Measurements from ENCODE around the gene RTCA.
"Not testable (repeated sequence)": the region's sequence is repeated elsewhere in the genome, so short reads cannot be mapped to it uniquely, and the experiment has no call there.

The RTCA gene

DNA sequence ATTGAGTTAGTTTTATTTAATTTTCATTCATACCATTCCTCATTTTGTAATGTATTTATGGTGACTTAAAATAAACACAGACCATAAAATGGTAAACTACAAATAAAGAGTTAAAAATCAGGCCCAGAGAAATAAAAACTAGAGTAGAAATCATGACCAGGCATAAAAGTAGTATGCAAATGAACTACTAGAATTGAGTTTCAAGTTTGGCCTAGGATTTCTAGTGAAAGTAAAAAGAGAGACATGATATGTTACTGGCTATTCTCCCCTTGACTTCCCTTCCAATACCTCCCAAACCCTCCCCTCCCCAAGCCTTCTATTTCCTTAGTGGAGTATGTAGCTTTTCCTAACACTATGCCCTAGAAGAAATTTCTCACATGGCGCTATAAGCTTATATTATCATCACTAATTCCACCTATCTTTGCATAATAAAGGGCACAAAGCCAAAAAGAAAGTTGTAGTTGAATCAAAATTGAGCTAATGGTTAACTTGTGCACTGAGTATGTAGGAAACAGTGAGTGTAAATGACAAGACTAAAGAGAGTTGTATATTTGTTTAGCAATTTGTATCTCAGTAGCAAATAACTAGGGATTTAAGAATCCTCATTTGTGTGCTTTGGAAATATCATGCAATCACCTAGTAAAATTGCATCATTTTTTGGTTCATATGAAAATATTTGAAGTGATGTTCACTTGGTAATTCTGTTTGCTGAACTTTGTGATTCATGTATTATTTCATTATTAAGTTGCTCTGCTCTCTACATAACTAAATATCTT is 56.6 kb downstream of the RTCA start:
- ChIA-PET CTCF (interaction anchor here (0.5 to 1.4 kb wide), 2 partner anchors 32 to 41 kb away, joined by 3 read pairs; no protein-coding TSS in a partner anchor), POLR2A (no interaction called here)
- peaks cover 0 to 16% (median 7%) of the 10 kb centered on the region in 5 experiments for H3K9me3 ChIP-seq (ENCODE audit: control extremely low read depth in 1 of 5, control insufficient read depth in 4 of 5, insufficient read depth in 2 of 5, low read depth in 1 of 5, low read length in 4 of 5)
- no CpG with 5 or more reads among the region's 1 CpG for WGBS (ENCODE audit: insufficient coverage)
- no peaks in the 10 kb centered on the region for H3K27me3 ChIP-seq (replicated peaks in 2 of 5; ENCODE audit: control insufficient read depth in 4 of 5, insufficient read depth in 5 of 5, low read length in 4 of 5)
- H3K4me3 ChIP-seq (ENCODE audit: control insufficient read depth in 1 of 7, extremely low read depth in 1 of 7, insufficient read depth in 4 of 7, low read depth in 2 of 7, low read length in 6 of 7): no peak overlapping the region
- no peak for DNase-seq
- no peaks in the 10 kb centered on the region for H3K36me3 ChIP-seq (ENCODE audit: control insufficient read depth in 4 of 4, insufficient read depth in 4 of 4, low read length in 3 of 4)
- no peak overlapping the region for H3K27ac ChIP-seq (ENCODE audit: insufficient read depth in 1 of 2, low read depth in 1 of 2, low read length in 2 of 2, poor library complexity in 1 of 2, severe bottlenecking in 2 of 2)
- H3K4me1 ChIP-seq (ENCODE audit: control extremely low read depth in 1 of 4, control insufficient read depth in 4 of 4, insufficient read depth in 4 of 4, low read length in 3 of 4): no peaks in the 10 kb centered on the region

DNA sequence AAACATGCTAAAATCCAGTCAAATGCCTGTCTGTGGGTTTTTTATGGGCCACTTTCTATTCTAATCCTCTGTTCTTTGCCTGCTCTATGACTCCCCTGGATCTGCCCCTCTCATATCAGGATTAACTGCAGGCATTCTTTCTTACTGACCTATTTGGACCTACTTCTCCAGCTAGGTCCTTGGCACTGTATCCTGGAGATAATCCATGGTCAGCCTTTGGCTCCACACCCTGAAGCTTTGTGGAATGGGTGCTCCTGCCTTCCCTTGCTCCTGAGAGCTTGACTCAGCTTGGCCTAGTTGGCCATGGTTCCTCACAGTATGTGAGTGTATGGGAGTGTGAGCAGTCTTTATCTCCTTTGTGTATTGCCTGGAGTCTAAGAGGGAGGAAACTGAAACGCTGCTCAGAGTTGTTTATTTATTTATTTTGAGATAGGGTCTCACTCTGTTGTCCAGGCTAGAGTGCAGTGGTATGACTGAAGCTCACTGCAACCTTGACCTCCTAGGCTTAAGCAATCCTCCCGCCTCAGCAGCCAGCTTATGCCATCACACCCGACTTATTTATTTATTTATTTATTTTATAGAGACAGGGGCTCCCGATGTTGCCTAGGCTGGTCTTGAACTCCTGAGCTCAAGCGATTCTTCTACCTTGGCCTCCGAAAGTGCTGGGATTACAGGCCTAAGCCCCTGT is 57.5 kb downstream of the RTCA start:
- ChIA-PET CTCF (interaction anchor here (0.5 to 1.0 kb wide), 2 partner anchors 14 to 40 kb away, joined by 3 to 4 read pairs; no protein-coding TSS in a partner anchor), POLR2A (no interaction called here)
- peaks cover 0 to 16% (median 7%) of the 10 kb centered on the region in 5 experiments for H3K9me3 ChIP-seq (ENCODE audit: control extremely low read depth in 1 of 5, control insufficient read depth in 4 of 5, insufficient read depth in 2 of 5, low read depth in 1 of 5, low read length in 4 of 5)
- H3K36me3 ChIP-seq (ENCODE audit: control insufficient read depth in 4 of 4, insufficient read depth in 4 of 4, low read length in 3 of 4): no peaks in the 10 kb centered on the region
- 100% methylated on average over 3 of the region's 6 CpGs for WGBS (ENCODE audit: insufficient coverage)
- DNase-seq: no peak
- H3K4me3 ChIP-seq (ENCODE audit: control insufficient read depth in 1 of 7, extremely low read depth in 1 of 7, insufficient read depth in 4 of 7, low read depth in 2 of 7, low read length in 6 of 7): no peak overlapping the region
- no peak overlapping the region for H3K27ac ChIP-seq (ENCODE audit: insufficient read depth in 1 of 2, low read depth in 1 of 2, low read length in 2 of 2, poor library complexity in 1 of 2, severe bottlenecking in 2 of 2)
- H3K4me1 ChIP-seq (ENCODE audit: control extremely low read depth in 1 of 4, control insufficient read depth in 4 of 4, insufficient read depth in 4 of 4, low read length in 3 of 4): no peaks in the 10 kb centered on the region
- no peaks in the 10 kb centered on the region for H3K27me3 ChIP-seq (replicated peaks in 2 of 5; ENCODE audit: control insufficient read depth in 4 of 5, insufficient read depth in 5 of 5, low read length in 4 of 5)

- Histone ChIP-seq H3K9me3 (ENCODE audit: control extremely low read depth in 1 of 5, control insufficient read depth in 4 of 5, insufficient read depth in 2 of 5, low read depth in 1 of 5, low read length in 4 of 5) (no peaks in the 10 kb centered on the region), H3K27ac (ENCODE audit: insufficient read depth in 1 of 2, low read depth in 1 of 2, low read length in 2 of 2, poor library complexity in 1 of 2, severe bottlenecking in 2 of 2) (no peak overlapping the region), H3K4me1 (ENCODE audit: control extremely low read depth in 1 of 4, control insufficient read depth in 4 of 4, insufficient read depth in 4 of 4, low read length in 3 of 4) (no peaks in the 10 kb centered on the region), H3K4me3 (ENCODE audit: control insufficient read depth in 1 of 7, extremely low read depth in 1 of 7, insufficient read depth in 4 of 7, low read depth in 2 of 7, low read length in 6 of 7) (no peak overlapping the region), H3K27me3 (replicated peaks in 2 of 5; ENCODE audit: control insufficient read depth in 4 of 5, insufficient read depth in 5 of 5, low read length in 4 of 5) (no peaks in the 10 kb centered on the region), H3K36me3 (ENCODE audit: control insufficient read depth in 4 of 4, insufficient read depth in 4 of 4, low read length in 3 of 4) (no peaks in the 10 kb centered on the region)
- ChIA-PET CTCF (interaction anchor here (0.6 kb wide), 1 partner anchor 26 kb away, joined by 3 read pairs; no protein-coding TSS in a partner anchor), POLR2A (no interaction called here)
- WGBS (ENCODE audit: insufficient coverage): 100% methylated on average over 2 of the region's 7 CpGs
- no peak for DNase-seq
Measured at GRCh38 chr1:100325415-100326324, 59.7 kb downstream of the RTCA start.

DNA sequence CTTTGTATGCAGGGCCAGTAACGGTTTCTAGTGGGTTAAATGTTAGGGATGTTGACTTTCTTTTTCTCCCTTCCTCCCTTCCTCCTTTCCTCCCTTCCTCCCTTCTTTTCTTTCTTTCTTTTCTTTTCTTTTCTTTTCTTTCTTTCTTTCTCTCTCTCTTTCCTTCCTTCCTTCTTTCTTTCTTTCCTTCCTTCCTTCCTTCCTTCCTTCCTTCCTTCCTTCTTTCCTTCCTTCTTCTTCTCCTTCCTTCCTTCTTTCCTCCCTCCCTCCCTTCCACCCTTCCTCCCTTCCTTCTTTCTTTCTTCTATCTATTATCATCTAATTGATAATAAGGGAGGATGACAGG is 60.3 kb downstream of the RTCA start:
- H3K27me3 ChIP-seq (replicated peaks in 2 of 5; ENCODE audit: control insufficient read depth in 4 of 5, insufficient read depth in 5 of 5, low read length in 4 of 5); H3K9me3 ChIP-seq (ENCODE audit: control extremely low read depth in 1 of 5, control insufficient read depth in 4 of 5, insufficient read depth in 2 of 5, low read depth in 1 of 5, low read length in 4 of 5); H3K4me3 ChIP-seq (ENCODE audit: control insufficient read depth in 1 of 7, extremely low read depth in 1 of 7, insufficient read depth in 4 of 7, low read depth in 2 of 7, low read length in 6 of 7); DNase-seq; H3K27ac ChIP-seq (ENCODE audit: insufficient read depth in 1 of 2, low read depth in 1 of 2, low read length in 2 of 2, poor library complexity in 1 of 2, severe bottlenecking in 2 of 2); POLR2A ChIA-PET; H3K36me3 ChIP-seq (ENCODE audit: control insufficient read depth in 4 of 4, insufficient read depth in 4 of 4, low read length in 3 of 4); H3K4me1 ChIP-seq (ENCODE audit: control extremely low read depth in 1 of 4, control insufficient read depth in 4 of 4, insufficient read depth in 4 of 4, low read length in 3 of 4): not testable (repeated sequence)
- CTCF ChIA-PET: interaction anchor here (0.6 to 1.1 kb wide), 2 partner anchors 17 to 25 kb away, joined by 3 to 4 read pairs; no protein-coding TSS in a partner anchor
- no CpG with 5 or more reads among the region's 1 CpG for WGBS (ENCODE audit: insufficient coverage)

- WGBS (ENCODE audit: insufficient coverage): 57% methylated on average over 1 of the region's 1 CpG
- CTCF ChIA-PET: interaction anchor here (1.1 kb wide), 1 partner anchor 62 kb away, joined by 3 read pairs; the partner anchor contains the start of gene RTCA
- peaks cover 0 to 2% (median 0%) of the 10 kb centered on the region in 4 experiments for H3K4me1 ChIP-seq (ENCODE audit: control extremely low read depth in 1 of 4, control insufficient read depth in 4 of 4, insufficient read depth in 4 of 4, low read length in 3 of 4)
- peak in 2 of 3 donors; percentile 36 to 43 for DNase-seq
- H3K27ac ChIP-seq (ENCODE audit: insufficient read depth in 1 of 2, low read depth in 1 of 2, low read length in 2 of 2, poor library complexity in 1 of 2, severe bottlenecking in 2 of 2): no peak overlapping the region
- H3K36me3 ChIP-seq (ENCODE audit: control insufficient read depth in 4 of 4, insufficient read depth in 4 of 4, low read length in 3 of 4): no peaks in the 10 kb centered on the region
- POLR2A ChIA-PET: no interaction called here
- H3K27me3 ChIP-seq (replicated peaks in 2 of 5; ENCODE audit: control insufficient read depth in 4 of 5, insufficient read depth in 5 of 5, low read length in 4 of 5): no peaks in the 10 kb centered on the region
- no peaks in the 10 kb centered on the region for H3K9me3 ChIP-seq (ENCODE audit: control extremely low read depth in 1 of 5, control insufficient read depth in 4 of 5, insufficient read depth in 2 of 5, low read depth in 1 of 5, low read length in 4 of 5)
- H3K4me3 ChIP-seq (ENCODE audit: control insufficient read depth in 1 of 7, extremely low read depth in 1 of 7, insufficient read depth in 4 of 7, low read depth in 2 of 7, low read length in 6 of 7): no peak overlapping the region
Measured at GRCh38 chr1:100328133-100328532, 62.1 kb downstream of the RTCA start.

- H3K4me3 ChIP-seq (ENCODE audit: control insufficient read depth in 1 of 7, extremely low read depth in 1 of 7, insufficient read depth in 4 of 7, low read depth in 2 of 7, low read length in 6 of 7); H3K4me1 ChIP-seq (ENCODE audit: control extremely low read depth in 1 of 4, control insufficient read depth in 4 of 4, insufficient read depth in 4 of 4, low read length in 3 of 4); H3K27ac ChIP-seq (ENCODE audit: insufficient read depth in 1 of 2, low read depth in 1 of 2, low read length in 2 of 2, poor library complexity in 1 of 2, severe bottlenecking in 2 of 2); POLR2A ChIA-PET; H3K27me3 ChIP-seq (replicated peaks in 2 of 5; ENCODE audit: control insufficient read depth in 4 of 5, insufficient read depth in 5 of 5, low read length in 4 of 5); H3K9me3 ChIP-seq (ENCODE audit: control extremely low read depth in 1 of 5, control insufficient read depth in 4 of 5, insufficient read depth in 2 of 5, low read depth in 1 of 5, low read length in 4 of 5); H3K36me3 ChIP-seq (ENCODE audit: control insufficient read depth in 4 of 4, insufficient read depth in 4 of 4, low read length in 3 of 4); CTCF ChIA-PET: not testable (repeated sequence)
- WGBS (ENCODE audit: insufficient coverage): no CpG with 5 or more reads among the region's 2 CpGs
- peak in 2 of 3 donors; percentile 27 to 43 for DNase-seq
Measured at GRCh38 chr1:100331146-100331545, 65.1 kb downstream of the RTCA start.
